ENCODE data around the gene GUCY2D.

DNA sequence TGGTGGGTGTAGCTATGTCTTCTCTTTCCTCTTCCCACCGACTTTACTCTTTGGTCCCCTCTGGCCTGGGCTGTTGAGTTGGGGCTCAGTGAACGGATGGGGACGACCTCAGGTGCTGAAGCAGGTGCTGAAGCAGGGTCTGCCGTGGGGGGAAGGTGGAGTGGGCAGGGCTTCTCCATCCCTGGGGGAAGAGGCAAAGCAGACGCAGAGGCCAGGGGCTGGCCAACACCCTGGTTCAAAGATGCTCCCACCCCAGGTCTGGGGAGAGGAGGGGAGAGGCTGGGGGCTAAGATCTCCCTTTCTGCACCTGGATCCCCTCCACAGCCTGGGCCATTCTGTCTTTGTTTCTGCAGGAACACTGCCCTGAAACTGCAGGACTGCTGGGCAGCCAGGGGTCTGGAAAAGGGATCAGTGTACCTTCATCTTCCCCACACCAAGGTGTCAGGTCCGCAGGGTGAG lies 62.2 kb downstream of the GUCY2D start:
- TF ChIP-seq PKNOX1 (IDR thresholded peaks at IDR 0.05): no peak
- no peak for TF ChIP-seq ELF4 (IDR thresholded peaks at IDR 0.05)
- no peak for TF ChIP-seq SUZ12 (IDR thresholded peaks at IDR 0.05)
- TF ChIP-seq ZNF384 (IDR thresholded peaks at IDR 0.05): no peak
- no peak for TF ChIP-seq FOXM1 (IDR thresholded peaks at IDR 0.05; ENCODE audit: borderline replicate concordance)
- no peak for TF ChIP-seq CTBP1 (IDR thresholded peaks at IDR 0.05; ENCODE audit: borderline replicate concordance)
- no peak for TF ChIP-seq BHLHE40 (IDR thresholded peaks at IDR 0.05; ENCODE audit: borderline replicate concordance)
